BLaER1 treated with 17β-estradiol and CSF1 and Interleukin-3, amounts not matched to agents 10 nM and 100 nM (cell line): ENCODE measurements around the gene SQSTM1.
A peak's percentile ranks its signal among the peaks of the same experiment; 100 is the strongest.

Experiments
- H3K27ac ChIP-seq, 11 experiments: shearing (Covaris generic); formaldehyde crosslinking; 2 replicates each; pipeline ENCODE4 v1.8.1; 2022
- H3K27me3 ChIP-seq, 11 experiments: shearing (Covaris generic); formaldehyde crosslinking; 2 replicates each; pipeline ENCODE4 v1.8.1; 2022
- H3K36me3 ChIP-seq, 11 experiments: shearing (Covaris generic); formaldehyde crosslinking; 2 replicates each; pipeline ENCODE4 v1.8.1; 2022
- H3K4me1 ChIP-seq, 10 experiments: shearing (Covaris generic); formaldehyde crosslinking; 2 replicates each; pipeline ENCODE4 v1.8.1; 2022
- H3K4me2 ChIP-seq, 11 experiments: shearing (Covaris generic); formaldehyde crosslinking; 2 replicates each; pipeline ENCODE4 v1.8.1; 2022
- H3K4me3 ChIP-seq, 10 experiments: shearing (Covaris generic); formaldehyde crosslinking; 2 replicates each; pipeline ENCODE4 v1.8.1; 2022
- H3K9ac ChIP-seq, 11 experiments: shearing (Covaris generic); formaldehyde crosslinking; 2 replicates each; pipeline ENCODE4 v1.8.1; 2022
- H3K9me3 ChIP-seq, 11 experiments: shearing (Covaris generic); formaldehyde crosslinking; replicated peaks in 1 of 11; 2 replicates each; pipeline ENCODE4 v1.8.1; 2022
- H4K20me1 ChIP-seq, 11 experiments: shearing (Covaris generic); formaldehyde crosslinking; 2 replicates each; pipeline ENCODE4 v1.8.1; 2022
- Cebpa-rat ChIP-seq, 11 experiments: shearing (Covaris generic); IDR thresholded peaks; 2 replicates each; pipeline ENCODE4 v1.8.1; 2022

Gene SQSTM1

GRCh38 chr5:179820483-179821297 lies at the start of gene SQSTM1:
SQSTM1 (plus strand) TSS chr5:179820905; CDS start chr5:179820937, 32 bp downstream.
- Histone ChIP-seq H3K4me1 (peaks cover 50 to 81% (median 59%) of the 10 kb centered on the region in 10 experiments), H4K20me1 (peaks cover 44 to 68% (median 49%) of the 10 kb centered on the region in 11 experiments), H3K4me3 (peak within 1 kb of the TSS; percentile 87 to 100 (median 98))

GRCh38 chr5:179771311-179771895 lies 49.3 kb upstream of the SQSTM1 start:
- Histone ChIP-seq H3K4me3 (no peak overlapping the region), H3K4me1 (peaks cover 0 to 63% (median 25%) of the 10 kb centered on the region in 10 experiments; a peak in 14 of 20 replicates), H3K9ac (no peak overlapping the region), H3K27me3 (no peaks in the 10 kb centered on the region), H3K9me3 (no peaks in the 10 kb centered on the region), H3K36me3 (peaks cover 85 to 100% (median 100%) of the 10 kb centered on the region in 11 experiments), H4K20me1 (peaks cover 47 to 94% (median 71%) of the 10 kb centered on the region in 11 experiments), H3K27ac (no peak overlapping the region), H3K4me2 (no peak overlapping the region)
- no peak for TF ChIP-seq Cebpa-rat (IDR thresholded peaks at IDR 0.05)

More at GRCh38 chr5:179820483-179821297, at the start of gene SQSTM1:
- peaks cover 33 to 45% (median 41%) of the 10 kb centered on the region in 11 experiments for H3K36me3 ChIP-seq
- peaks cover 19 to 30% (median 29%) of the 10 kb centered on the region in 11 experiments for H3K27me3 ChIP-seq
- TF ChIP-seq Cebpa-rat (IDR thresholded peaks at IDR 0.05), result no peak
- peak within 1 kb of the TSS; percentile 89 to 100 (median 98) for H3K4me2 ChIP-seq
- H3K9ac ChIP-seq, result peak within 1 kb of the TSS; percentile 91 to 99 (median 98)
- H3K27ac ChIP-seq, result peak within 1 kb of the TSS; percentile 89 to 98 (median 94)
- no peaks in the 10 kb centered on the region for H3K9me3 ChIP-seq

- TF ChIP-seq Cebpa-rat (IDR thresholded peaks at IDR 0.05), result no peak
- no peak overlapping the region for H3K27ac ChIP-seq
- H3K4me1 ChIP-seq, result peaks cover 0 to 63% (median 22%) of the 10 kb centered on the region in 10 experiments; a peak in 14 of 20 replicates
- H3K9ac ChIP-seq, result no peak overlapping the region
- H3K27me3 ChIP-seq, result no peaks in the 10 kb centered on the region
- H3K4me2 ChIP-seq, result no peak overlapping the region
- peaks cover 82 to 100% (median 99%) of the 10 kb centered on the region in 11 experiments for H3K36me3 ChIP-seq
- no peak overlapping the region for H3K4me3 ChIP-seq
- no peaks in the 10 kb centered on the region for H3K9me3 ChIP-seq
- H4K20me1 ChIP-seq, result peaks cover 38 to 91% (median 67%) of the 10 kb centered on the region in 11 experiments
These were observed 48.4 kb upstream of the SQSTM1 start for GRCh38 chr5:179772351-179772750.

DNA sequence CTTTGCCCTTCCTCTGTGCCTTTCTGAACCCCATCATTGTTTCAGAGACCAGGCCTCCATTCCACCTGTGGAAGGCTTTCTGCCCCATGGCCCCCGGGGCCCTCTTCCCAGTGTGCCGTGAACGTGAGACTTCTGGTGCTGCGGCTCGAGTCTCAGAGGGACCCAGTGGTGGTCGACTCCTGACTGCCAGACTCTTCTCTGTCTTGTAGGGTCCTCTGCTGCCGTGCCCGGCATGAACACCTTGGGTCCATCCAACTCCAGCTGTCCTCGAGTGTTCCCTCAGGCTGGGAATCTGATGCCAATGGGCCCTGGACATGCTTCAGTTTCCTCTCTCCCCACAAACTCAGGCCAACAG lies 47.0 kb upstream of the SQSTM1 start:
- H3K9ac ChIP-seq, result no peak overlapping the region
- H3K27me3 ChIP-seq, result no peaks in the 10 kb centered on the region
- no peak overlapping the region for H3K4me2 ChIP-seq
- H3K27ac ChIP-seq, result no peak overlapping the region
- no peak overlapping the region for H3K4me3 ChIP-seq
- peaks cover 79 to 100% (median 100%) of the 10 kb centered on the region in 11 experiments for H3K36me3 ChIP-seq
- H3K4me1 ChIP-seq, result peaks cover 0 to 63% (median 29%) of the 10 kb centered on the region in 10 experiments; a peak in 14 of 20 replicates
- H3K9me3 ChIP-seq, result no peaks in the 10 kb centered on the region
- TF ChIP-seq Cebpa-rat (IDR thresholded peaks at IDR 0.05), result no peak
- H4K20me1 ChIP-seq, result peaks cover 25 to 90% (median 67%) of the 10 kb centered on the region in 11 experiments; a peak in 21 of 22 replicates

GRCh38 chr5:179774442-179774841 lies 46.3 kb upstream of the SQSTM1 start:
- H3K4me3 ChIP-seq, result no peak overlapping the region
- H3K27ac ChIP-seq, result no peak overlapping the region
- no peak for TF ChIP-seq Cebpa-rat (IDR thresholded peaks at IDR 0.05)
- no peak overlapping the region for H3K9ac ChIP-seq
- H3K36me3 ChIP-seq, result peaks cover 71 to 100% (median 100%) of the 10 kb centered on the region in 11 experiments
- peaks cover 17 to 86% (median 67%) of the 10 kb centered on the region in 11 experiments; a peak in 20 of 22 replicates for H4K20me1 ChIP-seq
- peaks cover 0 to 63% (median 24%) of the 10 kb centered on the region in 10 experiments; a peak in 14 of 20 replicates for H3K4me1 ChIP-seq
- H3K9me3 ChIP-seq, result no peaks in the 10 kb centered on the region
- no peak overlapping the region for H3K4me2 ChIP-seq
- no peaks in the 10 kb centered on the region for H3K27me3 ChIP-seq

DNA sequence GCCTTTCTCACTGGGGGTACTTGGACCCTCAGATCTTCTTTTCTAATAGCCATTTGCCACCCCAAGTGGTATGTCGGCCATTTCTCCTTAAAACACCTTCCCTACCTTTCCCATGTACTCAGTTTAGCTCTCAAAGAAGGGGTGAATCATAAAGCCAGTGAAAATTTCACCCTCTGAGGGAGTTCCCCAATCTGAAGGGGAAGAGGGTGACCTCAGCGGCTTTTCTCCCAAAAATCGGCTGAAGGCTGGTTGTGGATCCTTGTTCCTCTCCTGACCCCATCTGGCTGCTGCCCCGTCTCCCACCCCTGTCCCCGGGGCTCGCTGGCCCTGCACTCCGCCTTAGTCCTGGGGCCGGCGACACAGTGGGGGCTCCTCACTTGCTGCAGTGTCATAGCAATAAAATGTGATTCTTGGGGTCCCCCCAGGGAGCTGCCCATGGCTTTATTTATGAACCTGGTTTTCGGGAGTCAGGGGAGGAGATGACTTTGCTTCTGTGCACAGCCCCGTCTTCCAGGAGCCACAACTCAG lies 44.2 kb upstream of the SQSTM1 start:
- Histone ChIP-seq H3K9me3 (no peaks in the 10 kb centered on the region), H3K36me3 (peaks cover 58 to 100% (median 93%) of the 10 kb centered on the region in 11 experiments), H3K4me2 (peak overlapping the region in 3 of 11 experiments; percentile 37 to 84 (median 57); a peak in 5 of 22 replicates), H3K27ac (no peak overlapping the region), H3K9ac (0 out of 22 replicates have a peak overlapping the region, but pooled peaks of 1 of the 11 experiments have one; percentile 32), H3K27me3 (no peaks in the 10 kb centered on the region), H3K4me1 (peaks cover 0 to 59% (median 22%) of the 10 kb centered on the region in 10 experiments; a peak in 12 of 20 replicates), H3K4me3 (no peak overlapping the region), H4K20me1 (peaks cover 6 to 76% (median 51%) of the 10 kb centered on the region in 11 experiments; a peak in 18 of 22 replicates)
- TF ChIP-seq Cebpa-rat (IDR thresholded peaks at IDR 0.05), result no peak

- peaks cover 0 to 59% (median 22%) of the 10 kb centered on the region in 10 experiments; a peak in 12 of 20 replicates for H3K4me1 ChIP-seq
- no peaks in the 10 kb centered on the region for H3K9me3 ChIP-seq
- H4K20me1 ChIP-seq, result peaks cover 6 to 73% (median 43%) of the 10 kb centered on the region in 11 experiments; a peak in 18 of 22 replicates
- 0 out of 22 replicates have a peak overlapping the region, but pooled peaks of 2 of the 11 experiments have one; percentile 0 to 7 for H3K9ac ChIP-seq
- peaks cover 49 to 100% (median 83%) of the 10 kb centered on the region in 11 experiments for H3K36me3 ChIP-seq
- TF ChIP-seq Cebpa-rat (IDR thresholded peaks at IDR 0.05), result no peak
- no peak overlapping the region for H3K4me3 ChIP-seq
- no peaks in the 10 kb centered on the region for H3K27me3 ChIP-seq
- H3K4me2 ChIP-seq, result peak overlapping the region in 5 of 11 experiments; percentile 32 to 84 (median 63); a peak in 10 of 22 replicates
- no peak overlapping the region for H3K27ac ChIP-seq
These were observed 43.2 kb upstream of the SQSTM1 start for GRCh38 chr5:179777456-179777855.

GRCh38 chr5:179777909-179778308 lies 42.8 kb upstream of the SQSTM1 start:
- Histone ChIP-seq H3K9ac (0 out of 22 replicates have a peak overlapping the region, but pooled peaks of 1 of the 11 experiments have one; percentile 7), H3K9me3 (no peaks in the 10 kb centered on the region), H3K4me3 (no peak overlapping the region), H4K20me1 (peaks cover 6 to 69% (median 43%) of the 10 kb centered on the region in 11 experiments; a peak in 18 of 22 replicates), H3K4me2 (peak overlapping the region in 5 of 11 experiments; percentile 32 to 84 (median 63); a peak in 10 of 22 replicates), H3K27me3 (no peaks in the 10 kb centered on the region), H3K4me1 (peaks cover 0 to 59% (median 22%) of the 10 kb centered on the region in 10 experiments; a peak in 12 of 20 replicates), H3K27ac (no peak overlapping the region), H3K36me3 (peaks cover 44 to 96% (median 79%) of the 10 kb centered on the region in 11 experiments)
- no peak for TF ChIP-seq Cebpa-rat (IDR thresholded peaks at IDR 0.05)
